Ramos (cell line): ENCODE measurements around the gene ERMP1.

ENCODE experiments used
- in situ Hi-C: fragments of 300-500 bp; cut with MboI; formaldehyde crosslinking; loops from one replicate; pipeline ENCODE4 v1.14.3; 2022; ENCODE audit warnings: low sequenced_read_pairs; ENCODE audit not compliant: unreplicated experiment

The ERMP1 gene, protein sequence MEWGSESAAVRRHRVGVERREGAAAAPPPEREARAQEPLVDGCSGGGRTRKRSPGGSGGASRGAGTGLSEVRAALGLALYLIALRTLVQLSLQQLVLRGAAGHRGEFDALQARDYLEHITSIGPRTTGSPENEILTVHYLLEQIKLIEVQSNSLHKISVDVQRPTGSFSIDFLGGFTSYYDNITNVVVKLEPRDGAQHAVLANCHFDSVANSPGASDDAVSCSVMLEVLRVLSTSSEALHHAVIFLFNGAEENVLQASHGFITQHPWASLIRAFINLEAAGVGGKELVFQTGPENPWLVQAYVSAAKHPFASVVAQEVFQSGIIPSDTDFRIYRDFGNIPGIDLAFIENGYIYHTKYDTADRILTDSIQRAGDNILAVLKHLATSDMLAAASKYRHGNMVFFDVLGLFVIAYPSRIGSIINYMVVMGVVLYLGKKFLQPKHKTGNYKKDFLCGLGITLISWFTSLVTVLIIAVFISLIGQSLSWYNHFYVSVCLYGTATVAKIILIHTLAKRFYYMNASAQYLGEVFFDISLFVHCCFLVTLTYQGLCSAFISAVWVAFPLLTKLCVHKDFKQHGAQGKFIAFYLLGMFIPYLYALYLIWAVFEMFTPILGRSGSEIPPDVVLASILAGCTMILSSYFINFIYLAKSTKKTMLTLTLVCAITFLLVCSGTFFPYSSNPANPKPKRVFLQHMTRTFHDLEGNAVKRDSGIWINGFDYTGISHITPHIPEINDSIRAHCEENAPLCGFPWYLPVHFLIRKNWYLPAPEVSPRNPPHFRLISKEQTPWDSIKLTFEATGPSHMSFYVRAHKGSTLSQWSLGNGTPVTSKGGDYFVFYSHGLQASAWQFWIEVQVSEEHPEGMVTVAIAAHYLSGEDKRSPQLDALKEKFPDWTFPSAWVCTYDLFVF

GRCh38 chr9:5832538-5833529, at the start of gene ERMP1:
ERMP1 (minus strand) TSS chr9:5833117; CDS start chr9:5833027, 90 bp downstream.
- in situ Hi-C loops: no loop called here

- in situ Hi-C loops: loop anchor here (10.0 kb wide), 1 partner anchor 422 kb away; no protein-coding TSS in a partner anchor
These were observed 49.5 kb upstream of the ERMP1 start for GRCh38 chr9:5882244-5883012.

GRCh38 chr9:5879419-5880181, 46.7 kb upstream of the ERMP1 start:
- in situ Hi-C loops: loop anchor here (10.0 kb wide), 1 partner anchor 425 kb away; no protein-coding TSS in a partner anchor

- in situ Hi-C loops: no loop called here
These were observed 43.8 kb upstream of the ERMP1 start for GRCh38 chr9:5876711-5877110.

DNA sequence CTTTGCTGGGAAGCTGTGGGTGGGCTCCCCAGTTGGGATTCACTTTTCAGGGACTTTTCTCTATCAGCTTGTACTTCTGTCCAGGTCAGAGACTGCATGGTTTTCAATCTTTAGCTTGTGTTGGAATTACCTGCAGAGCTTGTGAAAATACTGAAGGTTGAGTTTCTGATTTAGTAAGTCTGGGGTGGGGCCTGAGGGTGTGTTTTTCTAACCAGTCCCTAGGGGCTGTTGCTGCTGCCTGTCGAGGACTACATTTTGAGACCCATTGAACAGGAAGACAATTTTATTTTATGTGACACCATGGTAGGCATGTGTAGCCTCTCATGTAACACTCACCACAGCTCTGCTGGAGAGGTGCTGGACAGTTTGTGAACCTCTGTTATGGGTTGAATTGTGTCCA, 43.1 kb upstream of the ERMP1 start:
- in situ Hi-C loops: no loop called here

GRCh38 chr9:5874048-5874447, 41.1 kb upstream of the ERMP1 start:
- in situ Hi-C loops: no loop called here

DNA sequence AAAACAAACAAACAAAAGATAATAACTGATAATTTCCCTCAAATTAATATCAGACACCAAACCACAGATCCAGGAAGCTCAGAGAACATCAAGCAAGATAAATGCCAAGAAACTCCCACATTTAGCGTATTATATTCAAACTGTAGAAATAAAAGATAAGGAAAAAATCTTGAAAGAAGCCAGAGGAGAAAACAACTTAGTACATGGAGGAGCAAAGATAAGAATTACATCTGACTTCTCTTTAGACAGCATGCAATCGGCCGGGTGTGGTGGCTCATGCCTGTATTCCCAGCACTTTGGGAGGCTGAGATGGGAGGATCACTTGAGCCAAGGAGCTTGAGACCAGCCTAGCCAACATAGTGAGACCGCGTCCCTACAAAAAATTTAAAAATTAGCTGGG, 40.5 kb upstream of the ERMP1 start:
- in situ Hi-C loops: no loop called here

DNA sequence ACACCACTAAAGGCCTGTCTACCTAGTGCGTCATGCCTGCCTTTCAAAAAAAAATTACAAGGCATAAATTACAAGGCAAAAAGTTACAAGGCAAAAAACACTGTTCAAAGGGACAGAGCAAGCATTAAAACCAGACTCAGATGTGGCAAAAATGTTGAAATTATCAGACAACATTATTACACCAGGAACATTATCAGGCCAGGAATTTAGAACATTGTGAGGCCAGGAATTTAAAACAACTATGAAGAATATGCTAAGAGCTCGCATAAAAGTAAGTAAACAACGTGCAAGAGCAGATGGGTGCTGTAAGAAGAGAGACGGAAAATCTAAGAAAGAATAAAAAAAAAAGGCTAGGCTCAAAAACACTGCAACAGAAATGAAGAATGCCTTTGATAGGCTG, 39.6 kb upstream of the ERMP1 start:
- in situ Hi-C loops: no loop called here

DNA sequence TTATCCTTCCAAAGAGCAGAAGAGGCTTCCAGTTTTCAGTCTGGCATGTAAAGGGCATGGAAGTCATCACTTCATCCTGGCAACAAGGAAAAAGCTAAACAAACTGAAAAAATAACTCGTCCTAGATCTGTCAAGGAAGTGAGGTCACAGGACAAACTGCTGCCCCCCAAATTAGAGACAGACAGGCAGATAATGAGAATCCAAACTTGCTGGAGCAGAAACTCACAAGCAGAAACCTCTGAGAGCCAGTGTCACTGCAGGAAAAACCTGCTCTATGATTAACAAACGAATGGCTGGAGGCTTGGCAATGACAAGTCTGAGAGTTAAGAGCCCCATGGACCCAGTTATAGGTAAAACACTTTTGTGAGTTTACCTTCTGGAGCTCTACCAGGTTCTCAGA, 38.9 kb upstream of the ERMP1 start:
- in situ Hi-C loops: no loop called here

GRCh38 chr9:5870691-5871090, 37.8 kb upstream of the ERMP1 start:
- in situ Hi-C loops: no loop called here

DNA sequence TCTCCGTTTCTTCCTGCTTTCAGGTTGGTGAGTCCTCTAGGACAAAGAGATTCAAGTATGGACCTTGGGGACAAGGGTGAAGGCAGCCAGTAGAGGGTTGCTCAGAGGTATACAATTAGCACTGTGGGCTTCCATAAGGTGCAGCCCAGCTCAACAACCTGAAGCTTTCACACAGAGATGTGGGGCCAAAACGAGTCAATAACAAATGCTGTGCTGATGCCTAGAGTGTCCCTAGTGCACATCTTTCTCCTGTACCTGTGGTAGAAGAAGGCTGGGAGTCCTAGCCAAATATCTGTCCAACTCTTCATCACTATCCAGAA, 37.1 kb upstream of the ERMP1 start:
- in situ Hi-C loops: no loop called here

DNA sequence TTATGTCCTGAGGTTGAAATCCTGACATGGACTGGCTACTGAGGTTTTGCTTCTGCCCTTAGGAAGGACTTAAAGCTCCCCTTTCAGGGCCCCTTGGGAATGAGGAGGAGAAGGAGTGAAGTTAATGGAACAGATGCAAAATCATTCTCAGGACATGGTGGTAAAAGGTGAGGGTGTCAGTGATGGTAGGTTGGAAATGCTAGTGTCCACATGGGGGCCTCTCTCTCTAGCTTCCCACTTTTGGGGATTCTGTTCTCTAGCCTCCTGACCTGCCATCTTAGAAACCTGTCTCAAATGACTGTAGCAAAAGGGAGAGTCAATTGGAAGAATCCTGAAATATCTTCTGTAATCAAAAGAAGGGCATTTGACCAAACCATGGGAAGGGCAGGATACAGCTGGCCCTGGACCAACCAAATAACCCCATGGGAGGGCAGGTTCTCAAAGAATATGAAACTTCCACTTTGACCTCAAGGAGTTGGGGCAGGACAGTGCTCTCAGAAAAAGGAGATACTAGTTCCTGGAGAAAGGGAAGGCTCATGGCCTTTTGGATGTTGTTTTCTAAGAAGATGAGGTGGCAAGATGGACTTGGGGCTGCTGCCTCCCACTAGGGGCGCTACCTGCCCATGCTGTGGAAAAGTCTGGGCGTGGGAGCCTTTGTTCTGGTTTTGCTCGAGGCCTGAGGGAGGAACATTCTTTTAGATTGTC, 36.5 kb upstream of the ERMP1 start:
- in situ Hi-C loops: no loop called here

DNA sequence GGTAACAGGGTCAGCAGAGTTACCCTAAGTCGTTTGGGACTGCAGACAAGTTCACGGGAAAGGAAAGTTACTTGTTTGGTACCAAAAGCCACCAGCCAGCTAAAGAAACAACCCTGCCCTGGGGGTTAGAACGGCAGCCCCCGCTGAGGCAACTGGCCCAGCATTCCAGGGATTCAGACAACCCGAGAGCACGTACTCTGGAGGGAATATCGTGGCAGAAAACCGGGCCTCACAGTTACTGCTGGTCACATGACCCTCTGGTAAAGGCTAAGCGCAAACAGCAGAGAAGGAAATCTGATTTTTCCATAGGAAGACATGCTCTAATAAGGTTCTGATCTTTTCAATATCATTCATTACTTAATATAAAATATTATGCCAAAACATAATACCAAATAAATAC, 35.3 kb upstream of the ERMP1 start:
- in situ Hi-C loops: no loop called here

DNA sequence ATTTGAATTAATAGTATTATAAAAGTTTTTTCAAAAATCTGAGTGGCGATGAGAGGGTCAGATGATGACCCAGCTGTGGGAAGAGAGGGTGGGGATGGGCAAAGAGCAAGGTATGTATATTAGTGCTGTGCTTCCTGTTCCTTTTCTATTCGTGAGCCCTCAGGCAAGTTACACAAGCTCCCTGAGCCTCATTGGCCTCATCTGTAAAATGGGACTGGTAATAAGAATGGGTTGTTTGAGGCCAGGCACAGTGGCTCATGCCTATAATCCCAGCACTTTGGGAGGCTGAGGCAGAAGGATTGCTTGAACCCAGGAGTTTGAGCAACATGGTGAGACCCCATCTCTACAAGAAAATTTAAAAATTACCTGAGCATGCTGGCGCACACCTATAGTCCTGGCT, 33.8 kb upstream of the ERMP1 start:
- in situ Hi-C loops: no loop called here

- in situ Hi-C loops: no loop called here
These were observed 33.4 kb upstream of the ERMP1 start for GRCh38 chr9:5866272-5866671.

GRCh38 chr9:5864446-5864845, 31.5 kb upstream of the ERMP1 start:
- in situ Hi-C loops: no loop called here

GRCh38 chr9:5863092-5863746, 30.3 kb upstream of the ERMP1 start:
- in situ Hi-C loops: no loop called here

DNA sequence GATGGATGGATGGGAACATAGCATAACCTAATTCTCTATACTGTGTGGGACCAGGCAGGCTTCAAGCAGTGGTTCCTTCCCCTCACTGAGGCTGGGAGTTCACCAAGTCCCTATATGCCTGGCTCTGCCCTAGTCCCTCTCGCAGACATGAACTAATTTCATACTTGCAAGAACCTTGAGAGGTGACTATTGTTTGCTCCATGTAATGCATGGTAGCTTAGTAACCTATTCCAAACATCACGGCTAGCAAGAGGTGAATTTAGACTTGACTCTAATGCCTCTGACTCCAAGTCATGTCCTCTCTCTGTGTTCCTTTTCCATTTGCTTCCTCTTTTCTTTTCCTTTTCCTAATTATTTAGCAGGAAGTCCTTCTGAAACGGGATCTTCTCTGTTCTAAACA, 25.9 kb upstream of the ERMP1 start:
- in situ Hi-C loops: no loop called here
